Thoracic aorta (tissue), 2 donors: ENCODE results near the gene DLGAP1. TPM values are rescaled to one million over a fixed set of nuclear protein-coding genes. Genes with fewer than 3 reads are reported as not detected.
"Not testable (repeated sequence)": the region's sequence is repeated elsewhere in the genome, so short reads cannot be mapped to it uniquely, and the experiment has no call there.

Experiments
- ATAC-seq: fragments of 150-250 bp; one replicate; pipeline ENCODE4 v1.8.0; 2017; ENCODE audit warnings: low read depth; ENCODE audit not compliant: insufficient number of reproducible peaks, low FRiP score
- DNase-seq: peaks from one replicate; pipeline ENCODE4 v3.0.0-alpha.2; 2020; ENCODE audit warnings: low spot score
- H3K27ac ChIP-seq, 2 donors: fragments of 200-600 bp; sonication (generic); 1 replicate in 1 of 2; 2 replicates in 1 of 2; pipeline ENCODE4 v1.5.1; 2016; ENCODE audit warnings: mild to moderate bottlenecking in 2 of 2, moderate library complexity in 2 of 2
- H3K27me3 ChIP-seq: fragments of 200-600 bp; sonication (generic); replicated peaks from 2 replicates; pipeline ENCODE4 v1.6.0; 2016; ENCODE audit warnings: mild to moderate bottlenecking; ENCODE audit not compliant: insufficient read depth
- H3K36me3 ChIP-seq: fragments of 200-600 bp; sonication (generic); one replicate; pipeline ENCODE4 v1.5.1; 2016
- H3K4me1 ChIP-seq, 2 donors: fragments of 200-600 bp; sonication (generic); 1 replicate in 1 of 2; 2 replicates in 1 of 2; pipeline versions ENCODE4 v1.5.1 to v1.6.0; 2016; ENCODE audit warnings: low read depth in 2 of 2, mild to moderate bottlenecking in 1 of 2; ENCODE audit not compliant: control insufficient read depth in 1 of 2
- H3K4me3 ChIP-seq: fragments of 200-600 bp; sonication (generic); 2 replicates; pipeline ENCODE4 v1.5.1; 2016; ENCODE audit warnings: mild to moderate bottlenecking
- H3K9me3 ChIP-seq: fragments of 200-600 bp; sonication (generic); 2 replicates; pipeline ENCODE4 v1.5.1; 2016
- CTCF ChIP-seq: fragments of 200-600 bp; sonication (generic); IDR thresholded peaks from one replicate; pipeline ENCODE4 v1.5.1; 2019; ENCODE audit warnings: antibody characterized with exemption
- total RNA-seq, 2 donors: library from RNA; depleted of rRNA; stranded (reverse); fragments of >200 nt; gene quantifications; one replicate each; pipeline versions ENCODE4 v1.1.0 to v1.2.3, GENCODE V29; 2016

Gene DLGAP1
- total RNA-seq, 2 donors from 2014 or later: 7.3 to 19.0 TPM

- Histone ChIP-seq H3K4me1 (no peaks in the 10 kb centered on the region), H3K9me3 (no peaks in the 10 kb centered on the region), H3K27ac (no peak overlapping the region), H3K27me3 (no peaks in the 10 kb centered on the region), H3K4me3 (no peak overlapping the region), H3K36me3 (no peaks in the 10 kb centered on the region)
- ATAC-seq: no peak
- no peak for DNase-seq
- no peak for TF ChIP-seq CTCF
Observed at GRCh38 chr18:4333043-4333442, 122.1 kb downstream of the DLGAP1 start.

GRCh38 chr18:4319738-4320677 lies 135.1 kb downstream of the DLGAP1 start:
- TF ChIP-seq CTCF: no peak
- H3K27me3 ChIP-seq: no peaks in the 10 kb centered on the region
- H3K27ac ChIP-seq: no peak overlapping the region

GRCh38 chr18:4318311-4318710 lies 136.8 kb downstream of the DLGAP1 start:
- Histone ChIP-seq H3K9me3 (no peaks in the 10 kb centered on the region), H3K27ac (no peak overlapping the region), H3K27me3 (no peaks in the 10 kb centered on the region), H3K4me3 (no peak overlapping the region), H3K36me3 (no peaks in the 10 kb centered on the region), H3K4me1 (no peaks in the 10 kb centered on the region)
- no peak for ATAC-seq
- TF ChIP-seq CTCF: no peak
- no peak for DNase-seq

More at GRCh38 chr18:4319738-4320677, 135.1 kb downstream of the DLGAP1 start:
- Histone ChIP-seq H3K36me3 (no peaks in the 10 kb centered on the region), H3K9me3 (no peaks in the 10 kb centered on the region), H3K4me1 (no peaks in the 10 kb centered on the region), H3K4me3 (no peak overlapping the region)
- no peak for DNase-seq
- no peak for ATAC-seq

- DNase-seq, H3K4me3 ChIP-seq, H3K27ac ChIP-seq, H3K9me3 ChIP-seq, H3K36me3 ChIP-seq, H3K4me1 ChIP-seq, ATAC-seq, H3K27me3 ChIP-seq: not testable (repeated sequence)
Observed at GRCh38 chr18:4311945-4312344, 143.2 kb downstream of the DLGAP1 start.

- no peak for TF ChIP-seq CTCF
- ATAC-seq: no peak
- no peaks in the 10 kb centered on the region for H3K36me3 ChIP-seq
- H3K9me3 ChIP-seq: no peaks in the 10 kb centered on the region
- H3K4me1 ChIP-seq: no peaks in the 10 kb centered on the region
- no peak overlapping the region for H3K27ac ChIP-seq
- H3K27me3 ChIP-seq: no peaks in the 10 kb centered on the region
- no peak overlapping the region for H3K4me3 ChIP-seq
- no peak for DNase-seq
Observed at GRCh38 chr18:4311136-4311535, 144.0 kb downstream of the DLGAP1 start.
